PC-9 (cell line): Measurements from ENCODE around the gene ADSL. TPM values are rescaled to one million over a fixed set of nuclear protein-coding genes. Genes with fewer than 3 reads are reported as not detected.
A peak's percentile ranks its signal among the peaks of the same experiment; 100 is the strongest.

ENCODE experiments used
- BruUV-seq: library from RNA; stranded (reverse); fragments of 400-500 nt; replicated peaks from 2 replicates; lab custom pipeline; 2021; lab: Mats Ljungman, UMichigan
- CTCF ChIA-PET: fragments of 300-600 bp; sonication (Branson Sonifier 250); formaldehyde crosslinking; loops from one replicate; lab custom pipeline; 2022; ENCODE audit warnings: antibody characterized with exemption; lab: Charles Lee
- POLR2A ChIA-PET: fragments of 300-600 bp; sonication (Branson Sonifier 250); formaldehyde crosslinking; loops from one replicate; lab custom pipeline; 2022; ENCODE audit warnings: antibody characterized with exemption; ENCODE audit not compliant: unreplicated experiment; lab: Charles Lee
- DNase-seq, 2 experiments: peaks; one replicate each; pipeline versions ENCODE4 v3.0.0 to v3.0.0-alpha.2; 2015 to 2022; ENCODE audit warnings: mixed read lengths in 1 of 2
- H2AFZ ChIP-seq: fragments of 200-600 bp; sonication (generic); 2 replicates; pipeline ENCODE4 v1.8.1; 2017; ENCODE audit warnings: antibody characterized with exemption
- H3F3A ChIP-seq: fragments of 200-600 bp; sonication (generic); 2 replicates; pipeline ENCODE4 v1.8.1; 2017; ENCODE audit warnings: antibody characterized with exemption, mild to moderate bottlenecking, low read depth; ENCODE audit not compliant: insufficient read depth
- H3K27ac ChIP-seq: fragments of 200-600 bp; sonication (generic); 2 replicates; pipeline ENCODE4 v1.6.1; 2016; ENCODE audit warnings: mixed run types
- H3K27me3 ChIP-seq: fragments of 200-600 bp; sonication (generic); 2 replicates; pipeline ENCODE4 v1.6.1; 2016; ENCODE audit warnings: low read depth, mixed run types; ENCODE audit not compliant: insufficient read depth
- H3K36me3 ChIP-seq: fragments of 200-600 bp; sonication (generic); 2 replicates; pipeline ENCODE4 v1.6.1; 2016; ENCODE audit warnings: low read depth, mixed run types
- H3K4me1 ChIP-seq: fragments of 200-600 bp; sonication (generic); replicated peaks from 2 replicates; pipeline ENCODE4 v1.6.1; 2016; ENCODE audit warnings: mixed run types; ENCODE audit not compliant: insufficient read depth
- H3K4me2 ChIP-seq: fragments of 200-600 bp; sonication (generic); 2 replicates; pipeline ENCODE4 v1.6.1; 2017; ENCODE audit warnings: mixed run types
- H3K4me3 ChIP-seq: fragments of 200-600 bp; sonication (generic); 2 replicates; pipeline ENCODE4 v1.6.1; 2016; ENCODE audit warnings: mixed run types
- H3K79me2 ChIP-seq: fragments of 200-600 bp; sonication (generic); 2 replicates; pipeline ENCODE4 v1.6.1; 2017; ENCODE audit warnings: low read depth, mixed run types
- H3K9me2 ChIP-seq: fragments of 200-600 bp; sonication (generic); 2 replicates; pipeline ENCODE4 v1.8.1; 2017; ENCODE audit warnings: mild to moderate bottlenecking; ENCODE audit not compliant: insufficient read depth
- H3K9me3 ChIP-seq: fragments of 200-600 bp; sonication (generic); 2 replicates; pipeline ENCODE4 v1.8.1; 2016; ENCODE audit warnings: low read depth; ENCODE audit not compliant: insufficient read depth
- H4K20me1 ChIP-seq: fragments of 200-600 bp; sonication (generic); 2 replicates; pipeline ENCODE4 v1.8.1; 2017; ENCODE audit not compliant: insufficient read depth
- EZH2 ChIP-seq: fragments of 200-600 bp; sonication (generic); IDR thresholded peaks from 2 replicates; pipeline ENCODE4 v1.8.0; 2017; ENCODE audit warnings: antibody characterized with exemption, low read depth
- intact Hi-C: fragments of 100-400 bp; cut with micrococcal nuclease; formaldehyde crosslinking; loops from one replicate; pipeline ENCODE4 v1.10.0; 2022; ENCODE audit not compliant: unreplicated experiment
- total RNA-seq: library from RNA; stranded (reverse); gene quantifications from 2 replicates; pipeline ENCODE4 v1.2.3, GENCODE V29; 2021
- TF ChIP-seq, protein P1 (sequence below): fragments of 200-600 bp; sonication (generic); conservative IDR thresholded peaks from 2 replicates; pipeline ENCODE4 v1.6.1; 2017; ENCODE audit warnings: mixed run types, antibody characterized with exemption, mild to moderate bottlenecking, moderate library complexity

ADSL gene
- total RNA-seq, 1 experiment from 2014 or later, result 56.2 TPM

DNA sequence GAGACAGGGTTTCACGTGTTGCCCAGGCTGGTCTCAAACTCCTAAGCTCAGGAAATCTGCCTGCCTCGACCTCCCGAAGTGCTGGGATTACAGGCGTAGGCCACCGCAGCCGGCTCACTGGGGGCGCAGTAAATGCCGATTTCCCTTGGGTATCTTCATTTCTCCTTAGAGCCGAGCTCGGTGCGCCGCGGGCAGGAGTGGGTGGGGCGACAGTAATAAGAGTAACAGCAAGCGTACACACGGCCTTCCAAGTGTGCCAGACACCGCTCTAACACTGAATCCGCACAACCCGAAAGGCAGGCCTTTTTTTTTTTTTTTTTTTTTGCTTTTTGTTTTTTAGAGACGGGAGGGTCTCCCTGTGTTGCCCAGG lies 500 bp upstream of the ADSL start:
- TSS peak; percentile 93 for BruUV-seq
- Histone ChIP-seq H3K4me2 (peak overlapping the region; percentile 87), H3F3A (peaks cover 48% of the 10 kb centered on the region), H3K36me3 (peaks cover 11% of the 10 kb centered on the region), H4K20me1 (no peaks in the 10 kb centered on the region), H3K4me3 (peak overlapping the region; percentile 79), H3K79me2 (peaks cover 53% of the 10 kb centered on the region), H3K27ac (peak overlapping the region; percentile 87), H3K9me3 (no peaks in the 10 kb centered on the region), H3K27me3 (no peaks in the 10 kb centered on the region), H2AFZ (peak overlapping the region; percentile 91), H3K9me2 (no peaks in the 10 kb centered on the region), H3K4me1 (peaks cover 14% of the 10 kb centered on the region)
- DNase-seq, result peak in 1 of 2 experiments; percentile 31
- CTCF ChIA-PET, result interaction anchor here (0.6 to 1.3 kb wide), 3 partner anchors 37 to 416 kb away, joined by 3 to 6 read pairs (median 5); no protein-coding TSS in a partner anchor
- TF ChIP-seq EZH2, result no peak
- TF ChIP-seq, protein P1, sequence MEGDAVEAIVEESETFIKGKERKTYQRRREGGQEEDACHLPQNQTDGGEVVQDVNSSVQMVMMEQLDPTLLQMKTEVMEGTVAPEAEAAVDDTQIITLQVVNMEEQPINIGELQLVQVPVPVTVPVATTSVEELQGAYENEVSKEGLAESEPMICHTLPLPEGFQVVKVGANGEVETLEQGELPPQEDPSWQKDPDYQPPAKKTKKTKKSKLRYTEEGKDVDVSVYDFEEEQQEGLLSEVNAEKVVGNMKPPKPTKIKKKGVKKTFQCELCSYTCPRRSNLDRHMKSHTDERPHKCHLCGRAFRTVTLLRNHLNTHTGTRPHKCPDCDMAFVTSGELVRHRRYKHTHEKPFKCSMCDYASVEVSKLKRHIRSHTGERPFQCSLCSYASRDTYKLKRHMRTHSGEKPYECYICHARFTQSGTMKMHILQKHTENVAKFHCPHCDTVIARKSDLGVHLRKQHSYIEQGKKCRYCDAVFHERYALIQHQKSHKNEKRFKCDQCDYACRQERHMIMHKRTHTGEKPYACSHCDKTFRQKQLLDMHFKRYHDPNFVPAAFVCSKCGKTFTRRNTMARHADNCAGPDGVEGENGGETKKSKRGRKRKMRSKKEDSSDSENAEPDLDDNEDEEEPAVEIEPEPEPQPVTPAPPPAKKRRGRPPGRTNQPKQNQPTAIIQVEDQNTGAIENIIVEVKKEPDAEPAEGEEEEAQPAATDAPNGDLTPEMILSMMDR, result no peak
- POLR2A ChIA-PET, result interaction anchor here (0.7 to 1.0 kb wide), 3 partner anchors 22 to 188 kb away, joined by 12 to 49 read pairs (median 32); partner anchors contain the start of gene TNRC6B
- intact Hi-C loops, result loop anchor here (2.0 to 5.0 kb wide), 4 partner anchors 301 to 1173 kb away; partner anchors contain the start of gene RPS19BP1

DNA sequence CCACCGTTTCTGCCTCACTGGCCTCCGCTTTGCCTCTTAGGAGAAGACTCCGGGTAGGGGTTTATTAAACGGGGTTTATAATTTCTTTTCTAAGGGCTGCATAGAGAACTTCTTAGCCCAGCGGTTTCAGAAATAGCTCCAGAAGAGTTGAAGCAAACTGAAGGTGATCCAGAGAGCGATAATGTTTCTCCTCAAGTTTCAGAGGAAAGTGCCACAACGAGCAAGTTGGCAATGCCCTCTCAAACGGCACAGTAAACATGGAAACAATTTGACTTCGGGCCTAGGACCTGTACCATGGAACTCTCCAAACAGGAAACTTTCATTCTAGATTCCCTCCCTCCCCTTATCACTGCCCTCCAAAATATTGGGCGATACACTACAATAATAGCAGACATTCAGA lies 1.0 kb downstream of the ADSL start:
- POLR2A ChIA-PET, result interaction anchor here (0.6 to 0.7 kb wide), 2 partner anchors 828 to 1641 kb away, joined by 4 to 7 read pairs; no protein-coding TSS in a partner anchor
- H3K4me3 ChIP-seq, result peak overlapping the region; percentile 79
- peaks cover 11% of the 10 kb centered on the region for H3K36me3 ChIP-seq
- CTCF ChIA-PET, result interaction anchor here (0.5 to 1.4 kb wide), 3 partner anchors 124 to 291 kb away, joined by 3 to 4 read pairs (median 3); no protein-coding TSS in a partner anchor
- intact Hi-C loops, result loop anchor here (2.0 to 5.0 kb wide), 4 partner anchors 302 to 1175 kb away; partner anchors contain the start of gene RPS19BP1
- peaks cover 53% of the 10 kb centered on the region for H3K79me2 ChIP-seq
- TF ChIP-seq, protein P1, result no peak
- no peak for TF ChIP-seq EZH2
- H2AFZ ChIP-seq, result peak overlapping the region; percentile 91
- peak overlapping the region; percentile 87 for H3K4me2 ChIP-seq
- H3F3A ChIP-seq, result peaks cover 44% of the 10 kb centered on the region
- no peaks in the 10 kb centered on the region for H3K27me3 ChIP-seq
- H3K9me2 ChIP-seq, result no peaks in the 10 kb centered on the region
- H3K4me1 ChIP-seq, result peaks cover 14% of the 10 kb centered on the region
- H4K20me1 ChIP-seq, result no peaks in the 10 kb centered on the region
- peak overlapping the region; percentile 87 for H3K27ac ChIP-seq
- H3K9me3 ChIP-seq, result no peaks in the 10 kb centered on the region
- BruUV-seq, result TSS peak; percentile 65
- DNase-seq, result no peak

DNA sequence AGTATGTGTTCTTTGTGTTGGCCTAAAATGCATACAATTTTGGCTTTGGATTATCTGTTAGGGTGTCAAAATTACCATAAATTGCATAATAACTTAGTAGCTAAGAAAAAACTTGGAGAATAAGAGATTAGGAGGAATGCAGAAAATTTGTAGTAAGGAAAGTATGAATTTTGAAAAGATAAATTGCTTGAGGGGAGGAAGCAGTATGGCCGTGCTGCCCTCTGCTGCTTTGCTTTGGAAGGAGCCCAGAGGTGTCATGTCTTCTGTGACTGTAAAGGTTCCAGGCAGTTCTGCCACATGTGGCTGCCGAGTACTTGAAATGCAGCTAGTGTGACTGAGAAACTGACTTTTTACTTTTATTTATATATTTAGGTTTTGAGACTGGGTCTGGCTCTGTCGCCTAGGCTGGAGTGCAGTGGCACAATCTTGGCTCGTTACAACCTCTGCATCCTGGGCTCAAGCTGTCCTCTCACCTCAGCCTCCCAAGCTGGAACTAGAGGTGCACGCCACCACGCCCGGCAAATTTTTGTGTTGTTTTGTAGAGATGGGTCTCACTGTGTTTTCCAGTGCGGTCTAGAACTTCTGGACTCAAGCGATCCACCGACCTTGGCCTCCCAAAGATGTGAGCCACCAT lies 1.8 kb downstream of the ADSL start:
- Histone ChIP-seq H3K27me3 (no peaks in the 10 kb centered on the region), H3K36me3 (peaks cover 16% of the 10 kb centered on the region), H3K4me3 (peak overlapping the region; percentile 79), H3K27ac (no peak overlapping the region), H3K9me3 (no peaks in the 10 kb centered on the region), H4K20me1 (no peaks in the 10 kb centered on the region), H3K4me1 (peaks cover 14% of the 10 kb centered on the region), H3K9me2 (no peaks in the 10 kb centered on the region), H3K79me2 (peaks cover 53% of the 10 kb centered on the region), H2AFZ (no peak overlapping the region), H3F3A (peaks cover 42% of the 10 kb centered on the region), H3K4me2 (peak overlapping the region; percentile 87)
- CTCF ChIA-PET, result interaction anchor here (0.5 to 1.4 kb wide), 4 partner anchors 24 to 295 kb away, joined by 3 to 4 read pairs (median 3); no protein-coding TSS in a partner anchor
- intact Hi-C loops, result loop anchor here (5.0 kb wide), 2 partner anchors 851 to 1176 kb away; no protein-coding TSS in a partner anchor
- no TSS peak for BruUV-seq
- TF ChIP-seq, protein P1, result peak; percentile 88
- TF ChIP-seq EZH2, result no peak
- DNase-seq, result peak in 1 of 2 experiments; percentile 35
- POLR2A ChIA-PET, result interaction anchor here (0.6 kb wide), 3 partner anchors 286 to 1642 kb away, joined by 4 to 7 read pairs (median 5); no protein-coding TSS in a partner anchor
